ENCODE measurements around the gene NLRP6.
"Not testable (repeated sequence)": the region's sequence is repeated elsewhere in the genome, so short reads cannot be mapped to it uniquely, and the experiment has no call there.

The NLRP6 gene

GRCh38 chr11:314554-314875 is 36.3 kb downstream of the NLRP6 start:
- peaks cover 42% of the 10 kb centered on the region for H3K4me1 Mint-ChIP-seq (ENCODE audit: low read depth)
- H3K9me3 Mint-ChIP-seq (ENCODE audit: low read depth); H3K36me3 Mint-ChIP-seq; H3K27me3 Mint-ChIP-seq: not testable (repeated sequence)
- H3K4me3 Mint-ChIP-seq: peak overlapping the region; percentile 95
- peak overlapping the region; percentile 96 for H3K27ac Mint-ChIP-seq

- H3K27ac Mint-ChIP-seq: peak overlapping the region; percentile 96
Measured at GRCh38 chr11:315051-315481, 36.9 kb downstream of the NLRP6 start.

GRCh38 chr11:315516-315994 is 37.3 kb downstream of the NLRP6 start:
- Mint-ChIP-seq H3K27me3 (no peaks in the 10 kb centered on the region), H3K27ac (peak overlapping the region; percentile 96), H3K36me3 (no peaks in the 10 kb centered on the region), H3K4me1 (ENCODE audit: low read depth) (peaks cover 47% of the 10 kb centered on the region), H3K4me3 (peak overlapping the region; percentile 95), H3K9me3 (ENCODE audit: low read depth) (no peaks in the 10 kb centered on the region)

More at GRCh38 chr11:315051-315481, 36.9 kb downstream of the NLRP6 start:
- H3K4me1 Mint-ChIP-seq (ENCODE audit: low read depth): peaks cover 42% of the 10 kb centered on the region
- peak overlapping the region; percentile 95 for H3K4me3 Mint-ChIP-seq
- H3K9me3 Mint-ChIP-seq (ENCODE audit: low read depth): no peaks in the 10 kb centered on the region
- H3K27me3 Mint-ChIP-seq: no peaks in the 10 kb centered on the region
- no peaks in the 10 kb centered on the region for H3K36me3 Mint-ChIP-seq

GRCh38 chr11:316031-316701 is 38.0 kb downstream of the NLRP6 start:
- Mint-ChIP-seq H3K27ac (peak overlapping the region; percentile 87), H3K4me3 (peak overlapping the region; percentile 93), H3K9me3 (ENCODE audit: low read depth) (no peaks in the 10 kb centered on the region), H3K27me3 (no peaks in the 10 kb centered on the region), H3K36me3 (no peaks in the 10 kb centered on the region), H3K4me1 (ENCODE audit: low read depth) (peaks cover 50% of the 10 kb centered on the region)

GRCh38 chr11:316891-317301 is 38.7 kb downstream of the NLRP6 start:
- peak overlapping the region; percentile 87 for H3K27ac Mint-ChIP-seq
- peaks cover 47% of the 10 kb centered on the region for H3K4me1 Mint-ChIP-seq (ENCODE audit: low read depth)
- no peaks in the 10 kb centered on the region for H3K9me3 Mint-ChIP-seq (ENCODE audit: low read depth)
- H3K4me3 Mint-ChIP-seq: peak overlapping the region; percentile 93
- H3K36me3 Mint-ChIP-seq: no peaks in the 10 kb centered on the region
- no peaks in the 10 kb centered on the region for H3K27me3 Mint-ChIP-seq

GRCh38 chr11:317668-318404 is 39.6 kb downstream of the NLRP6 start:
- not testable (repeated sequence) for H3K36me3 Mint-ChIP-seq; H3K9me3 Mint-ChIP-seq (ENCODE audit: low read depth); H3K27me3 Mint-ChIP-seq
- peak overlapping the region; percentile 93 for H3K4me3 Mint-ChIP-seq
- H3K27ac Mint-ChIP-seq: peak overlapping the region; percentile 87
- H3K4me1 Mint-ChIP-seq (ENCODE audit: low read depth): peaks cover 41% of the 10 kb centered on the region

- not testable (repeated sequence) for H3K9me3 Mint-ChIP-seq (ENCODE audit: low read depth); H3K36me3 Mint-ChIP-seq; H3K27ac Mint-ChIP-seq; H3K4me3 Mint-ChIP-seq; H3K27me3 Mint-ChIP-seq
- H3K4me1 Mint-ChIP-seq (ENCODE audit: low read depth): peaks cover 38% of the 10 kb centered on the region
Measured at GRCh38 chr11:318405-319120, 40.4 kb downstream of the NLRP6 start.

GRCh38 chr11:319121-319887 is 41.1 kb downstream of the NLRP6 start:
- Mint-ChIP-seq H3K4me3 (peak overlapping the region; percentile 94), H3K4me1 (ENCODE audit: low read depth) (peaks cover 37% of the 10 kb centered on the region), H3K27ac (peak overlapping the region; percentile 100)
- not testable (repeated sequence) for H3K36me3 Mint-ChIP-seq; H3K9me3 Mint-ChIP-seq (ENCODE audit: low read depth); H3K27me3 Mint-ChIP-seq

- Mint-ChIP-seq H3K27ac (peak overlapping the region; percentile 100), H3K4me1 (ENCODE audit: low read depth) (peaks cover 43% of the 10 kb centered on the region), H3K4me3 (peak overlapping the region; percentile 94)
- H3K27me3 Mint-ChIP-seq; H3K36me3 Mint-ChIP-seq; H3K9me3 Mint-ChIP-seq (ENCODE audit: low read depth): not testable (repeated sequence)
Measured at GRCh38 chr11:319888-320273, 41.7 kb downstream of the NLRP6 start.

GRCh38 chr11:324156-324555 is 45.9 kb downstream of the NLRP6 start:
- Mint-ChIP-seq H3K9me3 (ENCODE audit: low read depth) (no peaks in the 10 kb centered on the region), H3K27ac (peak overlapping the region; percentile 64), H3K4me1 (ENCODE audit: low read depth) (peaks cover 59% of the 10 kb centered on the region), H3K36me3 (no peaks in the 10 kb centered on the region), H3K27me3 (no peaks in the 10 kb centered on the region), H3K4me3 (peak overlapping the region; percentile 15)

GRCh38 chr11:324593-325517 is 46.6 kb downstream of the NLRP6 start:
- Mint-ChIP-seq H3K4me1 (ENCODE audit: low read depth) (peaks cover 64% of the 10 kb centered on the region), H3K27ac (peak overlapping the region; percentile 64), H3K4me3 (peak overlapping the region; percentile 15)
- not testable (repeated sequence) for H3K36me3 Mint-ChIP-seq; H3K9me3 Mint-ChIP-seq (ENCODE audit: low read depth); H3K27me3 Mint-ChIP-seq

GRCh38 chr11:325796-326591 is 47.8 kb downstream of the NLRP6 start:
- Mint-ChIP-seq H3K4me3 (peak overlapping the region; percentile 75), H3K4me1 (ENCODE audit: low read depth) (peaks cover 64% of the 10 kb centered on the region)

GRCh38 chr11:326592-326841 is 48.3 kb downstream of the NLRP6 start:
- H3K4me1 Mint-ChIP-seq (ENCODE audit: low read depth): peaks cover 69% of the 10 kb centered on the region
- no peaks in the 10 kb centered on the region for H3K36me3 Mint-ChIP-seq

More at GRCh38 chr11:325796-326591, 47.8 kb downstream of the NLRP6 start:
- Mint-ChIP-seq H3K27me3 (no peaks in the 10 kb centered on the region), H3K36me3 (no peaks in the 10 kb centered on the region), H3K9me3 (ENCODE audit: low read depth) (no peaks in the 10 kb centered on the region), H3K27ac (peak overlapping the region; percentile 97)

More at GRCh38 chr11:326592-326841, 48.3 kb downstream of the NLRP6 start:
- H3K27ac Mint-ChIP-seq: peak overlapping the region; percentile 97
- H3K9me3 Mint-ChIP-seq (ENCODE audit: low read depth): no peaks in the 10 kb centered on the region
- H3K27me3 Mint-ChIP-seq: no peaks in the 10 kb centered on the region
- H3K4me3 Mint-ChIP-seq: peak overlapping the region; percentile 75

All from activated naive CD8-positive, alpha-beta T cell (primary cell).